ENCODE results near the gene FTCD. TPM values are rescaled to one million over a fixed set of nuclear protein-coding genes. Genes with fewer than 3 reads are reported as not detected.

The FTCD gene
- total and polyA plus RNA-seq, 8 donors = 0.25 to 6.7 (median 1.3) TPM; not detected in 3

DNA sequence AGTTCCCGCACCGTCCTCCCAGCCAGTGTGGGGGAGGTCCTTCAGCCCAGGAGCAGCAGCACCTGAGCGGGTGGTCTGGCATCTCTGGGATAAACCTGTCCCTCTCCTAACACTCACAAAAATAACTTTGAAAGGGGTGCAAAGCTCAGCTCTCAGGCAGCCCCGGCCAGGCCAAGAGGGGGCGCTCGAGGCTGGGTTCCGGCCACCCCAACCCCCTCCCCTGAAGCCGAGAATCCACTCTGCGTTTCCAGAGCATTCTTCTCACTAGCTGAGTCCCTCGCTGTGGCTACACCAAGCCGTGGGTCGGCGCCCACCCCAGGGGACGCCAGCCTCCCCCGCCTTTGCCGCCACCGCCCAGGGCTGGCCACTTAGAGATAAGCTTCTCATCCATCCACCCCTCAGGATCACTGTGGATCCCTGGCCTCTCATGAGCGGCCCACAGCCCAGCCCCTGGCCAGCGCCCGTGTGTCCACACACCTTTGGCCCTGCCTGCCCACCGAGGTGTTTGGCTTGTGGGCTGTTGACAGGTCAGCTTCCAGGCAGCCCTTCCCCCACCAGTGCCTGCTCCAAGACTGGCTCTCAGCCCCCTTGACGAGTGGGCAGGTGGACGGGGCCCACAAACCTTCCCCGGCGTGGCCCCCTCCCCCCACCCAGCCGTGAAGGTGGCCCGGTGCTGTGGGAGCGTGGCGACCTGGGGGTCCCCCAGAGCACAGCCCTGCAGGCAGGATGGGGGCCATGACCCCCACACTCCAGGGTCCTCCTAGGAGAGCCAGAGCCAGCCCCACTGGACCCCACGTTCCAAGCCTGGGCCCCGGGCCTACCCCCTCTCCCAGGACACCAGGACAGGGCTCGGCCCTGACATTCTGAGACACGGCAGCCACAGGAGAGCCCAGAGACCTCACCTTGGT is 1.9 kb downstream of the FTCD start:
- peak overlapping the region; percentile 27 to 34 (median 30) for H3K4me3 ChIP-seq
- H3K4me1 ChIP-seq = peaks cover 6 to 14% (median 12%) of the 10 kb centered on the region in 4 donors
- peak overlapping the region in 2 of 5 donors; percentile 27 to 49 for H3K27ac ChIP-seq
- intact Hi-C loops (cut with DNase I; ENCODE audit: low total_unique reads) = no loop called here
- WGBS, 5 donors = 18 to 32% (median 26%) methylated on average over 19 to 33 of the region's 33 CpGs
- peak; percentile 58 to 86 for DNase-seq
- H3K36me3 ChIP-seq = peaks cover 0 to 6% (median 0%) of the 10 kb centered on the region in 4 donors
- no peaks in the 10 kb centered on the region for H3K9me3 ChIP-seq
- TF ChIP-seq EP300 (IDR thresholded peaks at IDR 0.05) (no peak), POLR2A (IDR thresholded peaks at IDR 0.05) (no peak)
- TF ChIP-seq, protein P1, sequence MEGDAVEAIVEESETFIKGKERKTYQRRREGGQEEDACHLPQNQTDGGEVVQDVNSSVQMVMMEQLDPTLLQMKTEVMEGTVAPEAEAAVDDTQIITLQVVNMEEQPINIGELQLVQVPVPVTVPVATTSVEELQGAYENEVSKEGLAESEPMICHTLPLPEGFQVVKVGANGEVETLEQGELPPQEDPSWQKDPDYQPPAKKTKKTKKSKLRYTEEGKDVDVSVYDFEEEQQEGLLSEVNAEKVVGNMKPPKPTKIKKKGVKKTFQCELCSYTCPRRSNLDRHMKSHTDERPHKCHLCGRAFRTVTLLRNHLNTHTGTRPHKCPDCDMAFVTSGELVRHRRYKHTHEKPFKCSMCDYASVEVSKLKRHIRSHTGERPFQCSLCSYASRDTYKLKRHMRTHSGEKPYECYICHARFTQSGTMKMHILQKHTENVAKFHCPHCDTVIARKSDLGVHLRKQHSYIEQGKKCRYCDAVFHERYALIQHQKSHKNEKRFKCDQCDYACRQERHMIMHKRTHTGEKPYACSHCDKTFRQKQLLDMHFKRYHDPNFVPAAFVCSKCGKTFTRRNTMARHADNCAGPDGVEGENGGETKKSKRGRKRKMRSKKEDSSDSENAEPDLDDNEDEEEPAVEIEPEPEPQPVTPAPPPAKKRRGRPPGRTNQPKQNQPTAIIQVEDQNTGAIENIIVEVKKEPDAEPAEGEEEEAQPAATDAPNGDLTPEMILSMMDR (IDR thresholded peaks at IDR 0.05) = peak in 5 of 7 experiments; percentile 13 to 60 (median 57)
- peaks cover 0 to 18% (median 0%) of the 10 kb centered on the region in 3 donors for H3K27me3 ChIP-seq

DNA sequence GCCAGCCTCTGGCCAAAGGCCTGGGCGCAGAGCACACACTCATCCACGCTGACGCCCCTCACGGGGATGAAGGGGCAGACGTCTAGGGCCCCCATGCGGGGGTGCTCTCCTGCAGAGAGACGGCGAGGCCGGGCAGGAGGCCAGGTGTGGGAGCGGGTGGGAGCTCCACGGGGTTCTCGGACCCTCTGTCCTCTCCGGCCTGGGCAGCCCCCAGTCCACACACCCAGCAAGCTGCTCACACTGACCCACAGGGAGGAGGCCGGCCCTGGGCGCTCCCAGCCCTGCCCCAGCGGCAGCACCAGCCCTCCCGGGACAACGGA is 2.5 kb downstream of the FTCD start:
- TF ChIP-seq EP300 (IDR thresholded peaks at IDR 0.05) = no peak
- TF ChIP-seq, protein P1 (IDR thresholded peaks at IDR 0.05) = no peak
- TF ChIP-seq POLR2A (IDR thresholded peaks at IDR 0.05) = no peak
- TF ChIP-seq POLR2AphosphoS5 (IDR thresholded peaks at IDR 0.05) = no peak
- H3K4me3 ChIP-seq = peak overlapping the region; percentile 27 to 34 (median 30)

DNA sequence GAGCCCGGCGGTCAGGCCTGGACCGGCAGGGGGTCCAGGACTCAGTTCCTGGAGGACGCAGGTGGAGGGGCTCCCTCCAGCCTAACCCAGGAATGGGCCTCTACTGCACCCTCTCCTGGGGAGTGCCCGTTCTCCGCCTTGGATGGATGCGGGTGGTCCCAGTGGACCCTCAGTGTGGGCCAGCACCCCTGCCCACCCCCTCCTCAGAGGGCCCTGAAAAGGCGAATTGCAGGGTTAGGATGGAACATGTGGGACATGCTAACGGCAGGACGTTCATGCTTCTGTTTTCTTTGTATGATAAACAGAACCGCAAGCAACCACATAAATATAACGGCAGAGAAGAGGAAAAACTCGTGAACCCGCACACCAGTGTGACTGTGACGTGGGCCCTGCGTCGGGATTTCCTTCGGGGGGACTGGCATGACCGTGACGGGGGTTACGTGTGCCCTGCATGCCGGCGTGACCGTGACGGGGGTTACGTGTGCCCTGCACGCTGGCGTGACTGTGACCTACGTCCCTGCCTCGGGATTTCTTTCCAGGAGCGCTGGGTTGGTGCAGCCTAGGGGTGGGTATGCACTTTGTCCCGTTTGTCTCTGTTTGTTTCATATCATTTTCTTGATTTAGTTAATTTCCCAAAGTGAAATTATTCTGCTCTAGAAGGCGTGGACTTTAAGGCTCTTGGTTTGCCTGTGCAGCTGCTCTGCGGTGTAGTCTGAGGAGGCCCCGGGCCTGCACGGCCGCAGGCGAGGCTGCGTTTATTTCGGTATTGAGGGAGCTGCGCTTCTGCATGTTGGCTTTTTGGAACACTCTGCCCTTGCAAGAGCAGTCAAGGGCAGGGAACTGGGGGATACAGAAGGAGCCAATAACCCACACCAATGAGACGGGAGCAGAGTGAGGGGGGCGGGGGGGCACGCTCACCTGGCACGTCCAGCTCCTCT is 3.1 kb downstream of the FTCD start:
- intact Hi-C loops (cut with DNase I; ENCODE audit: low total_unique reads) = no loop called here
- WGBS, 5 donors = 79 to 84% (median 84%) methylated on average over 38 to 45 of the region's 45 CpGs
- Histone ChIP-seq H3K36me3 (no peaks in the 10 kb centered on the region), H3K27ac (no peak overlapping the region), H3K9me3 (no peaks in the 10 kb centered on the region), H3K27me3 (peaks cover 0 to 18% (median 0%) of the 10 kb centered on the region in 3 donors), H3K4me3 (no peak overlapping the region), H3K4me1 (peaks cover 6 to 14% (median 12%) of the 10 kb centered on the region in 4 donors)
- TF ChIP-seq, protein P1 (IDR thresholded peaks at IDR 0.05) = no peak
- TF ChIP-seq POLR2AphosphoS5 (IDR thresholded peaks at IDR 0.05) (no peak), EP300 (IDR thresholded peaks at IDR 0.05) (no peak), POLR2A (IDR thresholded peaks at IDR 0.05) (no peak)
- DNase-seq = peak in 1 of 2 donors; percentile 18

More for the DNA sequence above, 2.5 kb downstream of the FTCD start:
- Histone ChIP-seq H3K27me3 (peaks cover 0 to 18% (median 0%) of the 10 kb centered on the region in 3 donors), H3K36me3 (peaks cover 0 to 2% (median 0%) of the 10 kb centered on the region in 4 donors), H3K9me3 (no peaks in the 10 kb centered on the region), H3K27ac (peak overlapping the region in 1 of 5 donors; percentile 49), H3K4me1 (peaks cover 6 to 14% (median 12%) of the 10 kb centered on the region in 4 donors)
- 24 to 32% (median 28%) methylated on average over 12 to 18 of the region's 18 CpGs; no CpG with 5 or more reads in 1 of the 5 donors for WGBS, 5 donors
- DNase-seq = no peak
- intact Hi-C loops (cut with DNase I; ENCODE audit: low total_unique reads) = no loop called here
